Measurements from ENCODE around the gene PTPRD. TPM values are rescaled to one million over a fixed set of nuclear protein-coding genes. Genes with fewer than 3 reads are reported as not detected.

Gene PTPRD
- total and polyA plus RNA-seq, 2 of the 4 experiments (the other 2 are of a cell fraction) = 0.07 to 0.18 TPM

- no peak overlapping the region for H4K8ac ChIP-seq (ENCODE audit: low read depth in 2 of 2, low read length in 2 of 2)
- no peak overlapping the region for H3K4me2 ChIP-seq (ENCODE audit: low read depth, low read length)
- ChIA-PET POLR2A (ENCODE audit: unreplicated experiment) (no interaction called here), CTCF (no interaction called here)
- no peaks in the 10 kb centered on the region for H3K9me1 ChIP-seq (ENCODE audit: insufficient read depth, low read length)
- no peak overlapping the region for H2AK9ac ChIP-seq (replicated peaks; ENCODE audit: low read depth, low read length, poor library complexity)
- no peak overlapping the region for H4K91ac ChIP-seq (ENCODE audit: insufficient read depth, low read depth, low read length)
- no peak overlapping the region for H2AFZ ChIP-seq (replicated peaks; ENCODE audit: low read length, poor library complexity)
- no peak overlapping the region for H2BK15ac ChIP-seq (ENCODE audit: low read depth, low read length)
- H3K4me3 ChIP-seq (ENCODE audit: insufficient read depth, low read depth, low read length) = no peak overlapping the region
- H3K27me3 ChIP-seq (ENCODE audit: control insufficient read depth, insufficient read depth, low read length) = no peaks in the 10 kb centered on the region
- no peaks in the 10 kb centered on the region for H3K9me3 ChIP-seq (ENCODE audit: control insufficient read depth, insufficient read depth, low read length)
- no peaks in the 10 kb centered on the region for H3K79me1 ChIP-seq (ENCODE audit: low read depth in 1 of 2, low read length in 2 of 2)
- no peaks in the 10 kb centered on the region for H4K20me1 ChIP-seq (ENCODE audit: insufficient read depth, low read length)
- H3K56ac ChIP-seq (ENCODE audit: extremely low read depth, insufficient read depth, low read length) = no peak overlapping the region
- H3K9ac ChIP-seq (ENCODE audit: low read depth, low read length) = no peak overlapping the region
- ATAC-seq (ENCODE audit: low read depth) (no peak), DNase-seq (no peak)
- H3K18ac ChIP-seq (ENCODE audit: low read depth, low read length) = no peak overlapping the region
- no peak overlapping the region for H2BK120ac ChIP-seq (ENCODE audit: low read depth, low read length)
- H3K36me3 ChIP-seq (ENCODE audit: control insufficient read depth, insufficient read depth, low read length) = no peaks in the 10 kb centered on the region
- H3K27ac ChIP-seq (ENCODE audit: insufficient read depth, low read length) = no peak overlapping the region
- no peak overlapping the region for H2AK5ac ChIP-seq (ENCODE audit: low read depth, low read length)
- dilution Hi-C loops (cut with HindIII; ENCODE audit: low sequenced_read_pairs, unreplicated experiment) = no loop called here
- TF ChIP-seq BHLHE40 (IDR thresholded peaks at IDR 0.05; ENCODE audit: low read depth, low read length) = no peak
- TF ChIP-seq CHD1 (IDR thresholded peaks at IDR 0.05; ENCODE audit: low read depth, low read length) = no peak
- TF ChIP-seq RAD21 (IDR thresholded peaks at IDR 0.05; ENCODE audit: low read length) = no peak
- no peak for TF ChIP-seq FOS (IDR thresholded peaks at IDR 0.05; ENCODE audit: low read depth, low read length)
- TF ChIP-seq CEBPB (IDR thresholded peaks at IDR 0.05; ENCODE audit: low read depth, low read length) = no peak
- TF ChIP-seq SMC3 (IDR thresholded peaks at IDR 0.05; ENCODE audit: low read depth, low read length) = no peak
- no peak for TF ChIP-seq NFE2L2 (IDR thresholded peaks at IDR 0.05; ENCODE audit: low read depth, low read length)
- TF ChIP-seq, protein P1, sequence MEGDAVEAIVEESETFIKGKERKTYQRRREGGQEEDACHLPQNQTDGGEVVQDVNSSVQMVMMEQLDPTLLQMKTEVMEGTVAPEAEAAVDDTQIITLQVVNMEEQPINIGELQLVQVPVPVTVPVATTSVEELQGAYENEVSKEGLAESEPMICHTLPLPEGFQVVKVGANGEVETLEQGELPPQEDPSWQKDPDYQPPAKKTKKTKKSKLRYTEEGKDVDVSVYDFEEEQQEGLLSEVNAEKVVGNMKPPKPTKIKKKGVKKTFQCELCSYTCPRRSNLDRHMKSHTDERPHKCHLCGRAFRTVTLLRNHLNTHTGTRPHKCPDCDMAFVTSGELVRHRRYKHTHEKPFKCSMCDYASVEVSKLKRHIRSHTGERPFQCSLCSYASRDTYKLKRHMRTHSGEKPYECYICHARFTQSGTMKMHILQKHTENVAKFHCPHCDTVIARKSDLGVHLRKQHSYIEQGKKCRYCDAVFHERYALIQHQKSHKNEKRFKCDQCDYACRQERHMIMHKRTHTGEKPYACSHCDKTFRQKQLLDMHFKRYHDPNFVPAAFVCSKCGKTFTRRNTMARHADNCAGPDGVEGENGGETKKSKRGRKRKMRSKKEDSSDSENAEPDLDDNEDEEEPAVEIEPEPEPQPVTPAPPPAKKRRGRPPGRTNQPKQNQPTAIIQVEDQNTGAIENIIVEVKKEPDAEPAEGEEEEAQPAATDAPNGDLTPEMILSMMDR (conservative IDR thresholded peaks at IDR 0.05; ENCODE audit: low read depth, low read length) = no peak
- TF ChIP-seq, protein P2, sequence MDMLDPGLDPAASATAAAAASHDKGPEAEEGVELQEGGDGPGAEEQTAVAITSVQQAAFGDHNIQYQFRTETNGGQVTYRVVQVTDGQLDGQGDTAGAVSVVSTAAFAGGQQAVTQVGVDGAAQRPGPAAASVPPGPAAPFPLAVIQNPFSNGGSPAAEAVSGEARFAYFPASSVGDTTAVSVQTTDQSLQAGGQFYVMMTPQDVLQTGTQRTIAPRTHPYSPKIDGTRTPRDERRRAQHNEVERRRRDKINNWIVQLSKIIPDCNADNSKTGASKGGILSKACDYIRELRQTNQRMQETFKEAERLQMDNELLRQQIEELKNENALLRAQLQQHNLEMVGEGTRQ (IDR thresholded peaks at IDR 0.05; ENCODE audit: low read depth, low read length) = no peak
- TF ChIP-seq MXI1 (IDR thresholded peaks at IDR 0.05; ENCODE audit: borderline replicate concordance, low read depth, low read length) = no peak
- no peak for TF ChIP-seq RFX5 (IDR thresholded peaks at IDR 0.05; ENCODE audit: low read depth, low read length)
- no peak for TF ChIP-seq MAZ (IDR thresholded peaks at IDR 0.05; ENCODE audit: borderline replicate concordance, low read depth, low read length)
- TF ChIP-seq MAFK (IDR thresholded peaks at IDR 0.05; ENCODE audit: low read depth, low read length) = no peak
- no peak for TF ChIP-seq POLR2A (IDR thresholded peaks at IDR 0.05; ENCODE audit: low read depth, low read length)
- TF ChIP-seq RCOR1 (IDR thresholded peaks at IDR 0.05; ENCODE audit: insufficient replicate concordance, low read length) = no peak
- H2BK20ac ChIP-seq (ENCODE audit: low read depth, low read length) = no peak overlapping the region
- H4K5ac ChIP-seq (ENCODE audit: low read depth, low read length) = no peak overlapping the region
- no TSS peak for BruUV-seq (replicated peaks)
- no peak overlapping the region for H2BK5ac ChIP-seq (ENCODE audit: low read depth, low read length, poor library complexity, severe bottlenecking)
- H3K14ac ChIP-seq (replicated peaks; ENCODE audit: low read depth, low read length) = no peak overlapping the region
- intact Hi-C loops (cut with micrococcal nuclease) = no loop called here
- no peak overlapping the region for H3K23ac ChIP-seq (ENCODE audit: low read depth, low read length)
- no peak overlapping the region for H3K4ac ChIP-seq (ENCODE audit: low read depth, low read length)
- no peaks in the 10 kb centered on the region for H3K4me1 ChIP-seq (ENCODE audit: control insufficient read depth, insufficient read depth, low read length)
- in situ Hi-C loops (cut with MboI; ENCODE audit: low sequenced_read_pairs) = no loop called here
Observed at GRCh38 chr9:10371824-10372223, 241.0 kb downstream of the PTPRD start.
